ENCODE results near the gene GRK2.

GRCh38 chr11:67299471-67300191 is 33.4 kb downstream of the GRK2 start:
- TF ChIP-seq POLR2A (IDR thresholded peaks at IDR 0.05) (no peak), CTCF (IDR thresholded peaks at IDR 0.05) (no peak)

All from vagina (tissue), 2 donors.